Mesenchymal stem cell (in vitro differentiated cells and primary cell): ENCODE measurements around the gene TMEM203.
A peak's percentile ranks its signal among the peaks of the same experiment; 100 is the strongest.

ENCODE experiments used
- DNase-seq: peaks from one replicate; pipeline ENCODE4 v3.0.0-alpha.2; 2013
- H2AFZ ChIP-seq: one replicate; pipeline ENCODE4 v1.6.1; 2013; ENCODE audit warnings: low read depth, mild to moderate bottlenecking, control low read depth, inconsistent platforms, low read length, moderate library complexity
- H2AK5ac ChIP-seq: 2 replicates; pipeline ENCODE4 v1.6.1; 2013; ENCODE audit warnings: low read length, moderate library complexity, mild to moderate bottlenecking, inconsistent platforms; ENCODE audit not compliant: severe bottlenecking
- H2BK120ac ChIP-seq: one replicate; pipeline ENCODE4 v1.6.1; 2013; ENCODE audit warnings: low read depth, mild to moderate bottlenecking, inconsistent platforms, low read length, moderate library complexity
- H2BK12ac ChIP-seq, 2 experiments: one replicate each; pipeline ENCODE4 v1.6.1; 2013; ENCODE audit warnings: inconsistent platforms in 2 of 2, low read length in 2 of 2, mild to moderate bottlenecking in 2 of 2, moderate library complexity in 2 of 2, control low read depth in 1 of 2
- H2BK15ac ChIP-seq: one replicate; pipeline ENCODE4 v1.6.1; 2013; ENCODE audit warnings: mild to moderate bottlenecking, low read depth, inconsistent platforms; ENCODE audit not compliant: poor library complexity, severe bottlenecking
- H2BK5ac ChIP-seq: 2 replicates; pipeline ENCODE4 v1.6.1; 2013; ENCODE audit warnings: low read depth, mild to moderate bottlenecking, low read length, control low read depth, inconsistent platforms; ENCODE audit not compliant: poor library complexity, severe bottlenecking
- H3K14ac ChIP-seq, 2 experiments: one replicate each; pipeline ENCODE4 v1.6.1; 2013; ENCODE audit warnings: inconsistent platforms in 2 of 2, low read length in 2 of 2, control low read depth in 1 of 2, mild to moderate bottlenecking in 1 of 2, moderate library complexity in 1 of 2
- H3K18ac ChIP-seq, 2 experiments: one replicate each; pipeline ENCODE4 v1.6.1; 2013; ENCODE audit warnings: inconsistent platforms in 2 of 2, low read length in 2 of 2, control low read depth in 1 of 2, low read depth in 1 of 2, mild to moderate bottlenecking in 1 of 2
- H3K23ac ChIP-seq, 2 experiments: one replicate each; pipeline ENCODE4 v1.6.1; 2013; ENCODE audit warnings: inconsistent platforms in 2 of 2, low read length in 2 of 2, mild to moderate bottlenecking in 2 of 2, moderate library complexity in 2 of 2, control low read depth in 1 of 2
- H3K27ac ChIP-seq: 2 replicates; pipeline ENCODE4 v1.5.1; 2013; ENCODE audit warnings: mild to moderate bottlenecking, moderate library complexity, low read length, control low read depth, inconsistent platforms; ENCODE audit not compliant: poor library complexity, severe bottlenecking
- H3K27me3 ChIP-seq, 2 experiments: 2 replicates each; pipeline versions ENCODE4 v1.6.1 to v1.7.0; 2013; ENCODE audit warnings: low read length in 2 of 2, mild to moderate bottlenecking in 2 of 2, moderate library complexity in 2 of 2, control low read depth in 1 of 2, inconsistent platforms in 1 of 2; ENCODE audit not compliant: control insufficient read depth in 1 of 2, insufficient read depth in 1 of 2
- H3K36me3 ChIP-seq, 2 experiments: 2 replicates each; pipeline versions ENCODE4 v1.6.1 to v1.7.0; 2013; ENCODE audit warnings: low read length in 2 of 2, control low read depth in 1 of 2, inconsistent platforms in 1 of 2, low read depth in 1 of 2, mild to moderate bottlenecking in 1 of 2; ENCODE audit not compliant: insufficient read depth in 2 of 2, control insufficient read depth in 1 of 2
- H3K4ac ChIP-seq, 2 experiments: one replicate each; pipeline ENCODE4 v1.6.1; 2013; ENCODE audit warnings: inconsistent platforms in 2 of 2, low read length in 2 of 2, mild to moderate bottlenecking in 2 of 2, moderate library complexity in 2 of 2, control low read depth in 1 of 2, low read depth in 1 of 2
- H3K4me1 ChIP-seq: 2 replicates; pipeline ENCODE4 v1.6.1; 2013; ENCODE audit warnings: low read depth, low read length, control low read depth; ENCODE audit not compliant: control insufficient read depth, insufficient read depth
- H3K4me2 ChIP-seq: 2 replicates; pipeline ENCODE4 v1.6.1; 2013; ENCODE audit warnings: low read length, mild to moderate bottlenecking, inconsistent platforms; ENCODE audit not compliant: poor library complexity, severe bottlenecking
- H3K4me3 ChIP-seq, 2 experiments: 2 replicates each; pipeline versions ENCODE4 v1.5.1 to v1.7.0; 2013; ENCODE audit warnings: low read length in 2 of 2, mild to moderate bottlenecking in 2 of 2, control low read depth in 1 of 2, low read depth in 1 of 2; ENCODE audit not compliant: insufficient read depth in 1 of 2
- H3K79me1 ChIP-seq: replicated peaks from 2 replicates; pipeline ENCODE4 v1.6.1; 2013; ENCODE audit warnings: mild to moderate bottlenecking, control low read depth, low read length, inconsistent platforms; ENCODE audit not compliant: poor library complexity, severe bottlenecking
- H3K9ac ChIP-seq: 2 replicates; pipeline ENCODE4 v1.7.0; 2013; ENCODE audit warnings: mild to moderate bottlenecking, low read length, moderate library complexity
- H3K9me3 ChIP-seq: 2 replicates; pipeline ENCODE4 v1.7.0; 2013; ENCODE audit warnings: mild to moderate bottlenecking, low read length; ENCODE audit not compliant: control insufficient read depth
- H4K8ac ChIP-seq: one replicate; pipeline ENCODE4 v1.6.1; 2013; ENCODE audit warnings: inconsistent platforms, mild to moderate bottlenecking, low read length, moderate library complexity
- H4K91ac ChIP-seq: one replicate; pipeline ENCODE4 v1.6.1; 2013; ENCODE audit warnings: mild to moderate bottlenecking, low read length, inconsistent platforms
- WGBS: methylation state at CpG from one replicate; pipeline ENCODE4 v1.1.7; 2013; ENCODE audit warnings: mixed read lengths; 5-methylcytosine and 5-hydroxymethylcytosine counted together

TMEM203 gene

DNA sequence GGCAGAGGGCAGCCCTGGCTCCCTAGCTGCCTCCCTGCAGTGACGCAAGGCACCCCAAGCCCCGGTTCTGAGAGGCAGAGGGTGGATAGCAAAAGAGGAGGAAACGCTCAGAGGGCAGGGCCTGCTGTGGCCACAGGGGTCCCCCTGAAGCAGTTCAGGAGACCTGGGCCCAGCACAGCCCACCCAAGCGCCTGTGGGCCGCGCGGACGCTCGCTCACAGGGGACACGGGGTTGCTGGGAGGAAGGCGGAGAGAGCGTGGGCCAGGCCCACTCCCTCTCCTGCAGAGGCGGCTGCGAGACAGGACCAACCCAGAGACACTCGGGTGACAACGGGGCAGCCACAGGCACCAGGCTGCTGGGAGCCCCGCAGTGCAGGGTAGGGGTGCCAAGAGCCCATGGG is 25.7 kb downstream of the TMEM203 start:
- no peak overlapping the region for H2BK120ac ChIP-seq
- no peak overlapping the region for H3K23ac ChIP-seq
- no peaks in the 10 kb centered on the region for H3K9me3 ChIP-seq
- WGBS, result 97% methylated on average over 17 of the region's 17 CpGs
- no peak overlapping the region for H2AFZ ChIP-seq
- H4K91ac ChIP-seq, result no peak overlapping the region
- H3K27ac ChIP-seq, result no peak overlapping the region
- H2BK15ac ChIP-seq, result no peak overlapping the region
- H2BK12ac ChIP-seq, result no peak overlapping the region
- no peak overlapping the region for H3K9ac ChIP-seq
- no peak overlapping the region for H4K8ac ChIP-seq
- H3K27me3 ChIP-seq, result peaks cover 0 to 4% of the 10 kb centered on the region in 2 experiments
- peaks cover 7% of the 10 kb centered on the region for H3K4me1 ChIP-seq
- H3K18ac ChIP-seq, result no peak overlapping the region
- H3K79me1 ChIP-seq, result peaks cover 17% of the 10 kb centered on the region
- DNase-seq, result no peak
- H2AK5ac ChIP-seq, result no peak overlapping the region
- H3K14ac ChIP-seq, result no peak overlapping the region
- H2BK5ac ChIP-seq, result no peak overlapping the region
- H3K4ac ChIP-seq, result no peak overlapping the region
- H3K4me3 ChIP-seq, result no peak overlapping the region
- H3K4me2 ChIP-seq, result no peak overlapping the region
- peaks cover 61 to 80% of the 10 kb centered on the region in 2 experiments for H3K36me3 ChIP-seq

DNA sequence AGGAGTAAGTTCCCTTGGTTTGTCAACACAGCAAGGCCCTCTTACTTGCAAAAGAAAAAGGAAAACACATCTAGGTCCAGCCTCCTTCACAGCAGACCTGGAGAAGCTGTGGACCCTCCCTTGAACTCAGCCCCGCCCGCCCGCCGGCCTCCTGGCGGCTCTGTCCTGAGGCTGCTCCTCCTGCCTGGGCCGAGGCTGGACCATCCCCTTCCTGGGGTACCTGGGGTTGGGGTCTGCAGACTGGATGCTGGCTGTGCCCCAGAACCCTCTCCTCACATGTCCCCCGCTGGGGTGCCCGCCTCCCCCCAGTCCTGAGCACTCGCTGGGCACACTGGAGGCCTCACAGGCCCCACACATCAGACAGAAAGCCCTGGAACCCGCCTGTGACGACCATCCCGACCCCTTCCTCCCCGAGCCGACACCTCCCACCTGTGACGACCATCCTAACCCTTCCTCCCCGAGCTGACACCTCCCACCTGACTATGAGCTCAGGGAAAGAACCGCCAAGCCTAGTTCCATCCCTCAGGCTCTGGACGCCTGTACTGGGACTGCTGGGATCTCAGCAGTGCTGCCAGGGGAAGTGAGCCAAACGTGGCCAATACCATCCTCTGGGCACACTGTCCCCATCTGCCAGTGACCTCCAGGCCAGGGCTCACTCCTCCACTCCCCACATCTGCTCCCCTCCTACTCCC is 26.4 kb downstream of the TMEM203 start:
- no peak overlapping the region for H3K18ac ChIP-seq
- H3K27ac ChIP-seq, result no peak overlapping the region
- peaks cover under 1 to 9% of the 10 kb centered on the region in 2 experiments for H3K27me3 ChIP-seq
- H2BK15ac ChIP-seq, result no peak overlapping the region
- H3K4me3 ChIP-seq, result no peak overlapping the region
- H2BK5ac ChIP-seq, result no peak overlapping the region
- H3K4me1 ChIP-seq, result peaks cover 7% of the 10 kb centered on the region
- H4K91ac ChIP-seq, result peak overlapping the region; percentile 12
- no peak overlapping the region for H3K9ac ChIP-seq
- no peak overlapping the region for H2AFZ ChIP-seq
- H2BK12ac ChIP-seq, result no peak overlapping the region
- H4K8ac ChIP-seq, result no peak overlapping the region
- H3K36me3 ChIP-seq, result peaks cover 54 to 74% of the 10 kb centered on the region in 2 experiments
- H3K4ac ChIP-seq, result no peak overlapping the region
- no peak overlapping the region for H3K4me2 ChIP-seq
- DNase-seq, result no peak
- no peak overlapping the region for H2BK120ac ChIP-seq
- H3K79me1 ChIP-seq, result peaks cover 13% of the 10 kb centered on the region
- H3K14ac ChIP-seq, result no peak overlapping the region
- H3K23ac ChIP-seq, result no peak overlapping the region
- H3K9me3 ChIP-seq, result no peaks in the 10 kb centered on the region
- WGBS, result 92% methylated on average over 19 of the region's 19 CpGs
- no peak overlapping the region for H2AK5ac ChIP-seq

DNA sequence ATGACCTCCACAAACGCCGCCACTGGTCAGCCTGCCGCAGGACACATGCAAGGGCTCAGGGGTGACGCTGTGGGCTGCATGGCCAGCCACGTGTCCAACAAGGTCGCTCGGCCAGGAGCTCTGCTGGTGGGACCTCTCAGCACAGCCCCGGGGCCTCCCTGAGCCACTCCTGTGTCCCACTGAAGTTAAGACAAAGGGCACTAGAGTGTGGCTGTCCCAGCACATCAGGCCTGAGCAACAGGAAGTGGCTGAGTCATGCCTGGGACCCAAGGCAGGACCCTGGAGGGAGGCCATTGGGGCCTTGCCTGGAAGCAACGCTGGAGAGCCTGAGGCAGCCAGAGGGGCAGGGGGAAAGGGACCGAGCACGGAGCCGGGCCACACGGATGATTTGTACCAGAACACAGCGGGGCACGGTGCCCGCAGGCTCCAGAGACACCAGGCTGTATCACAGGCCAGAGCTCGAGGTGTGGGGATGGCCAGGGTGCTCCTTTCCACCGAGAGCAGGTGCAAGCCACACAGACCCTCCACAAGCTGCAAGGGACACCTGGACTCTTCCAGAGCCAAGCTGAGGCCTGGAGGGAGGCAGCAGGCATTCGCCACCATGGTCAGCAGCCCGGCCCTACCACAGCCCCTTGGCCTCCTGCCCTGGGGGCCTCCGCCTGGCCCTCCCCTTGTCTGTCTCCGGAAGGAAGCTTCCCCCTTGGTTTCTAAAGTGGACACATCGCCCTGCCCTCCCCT is 27.1 kb downstream of the TMEM203 start:
- no peaks in the 10 kb centered on the region for H3K9me3 ChIP-seq
- H2BK5ac ChIP-seq, result no peak overlapping the region
- no peak overlapping the region for H3K18ac ChIP-seq
- 90% methylated on average over 23 of the region's 23 CpGs for WGBS
- H3K27me3 ChIP-seq, result peaks cover 5 to 16% of the 10 kb centered on the region in 2 experiments
- peaks cover 9% of the 10 kb centered on the region for H3K79me1 ChIP-seq
- H3K9ac ChIP-seq, result no peak overlapping the region
- no peak for DNase-seq
- H3K36me3 ChIP-seq, result peaks cover 47 to 67% of the 10 kb centered on the region in 2 experiments
- H4K8ac ChIP-seq, result no peak overlapping the region
- no peak overlapping the region for H2BK15ac ChIP-seq
- peaks cover 7% of the 10 kb centered on the region for H3K4me1 ChIP-seq
- H3K4ac ChIP-seq, result no peak overlapping the region
- no peak overlapping the region for H2BK12ac ChIP-seq
- H4K91ac ChIP-seq, result no peak overlapping the region
- H3K23ac ChIP-seq, result no peak overlapping the region
- no peak overlapping the region for H2BK120ac ChIP-seq
- H3K27ac ChIP-seq, result no peak overlapping the region
- no peak overlapping the region for H3K14ac ChIP-seq
- H2AFZ ChIP-seq, result no peak overlapping the region
- H3K4me2 ChIP-seq, result no peak overlapping the region
- no peak overlapping the region for H2AK5ac ChIP-seq
- no peak overlapping the region for H3K4me3 ChIP-seq
